ENCODE data around the gene PDE4D. TPM values are rescaled to one million over a fixed set of nuclear protein-coding genes. Genes with fewer than 3 reads are reported as not detected.

PDE4D gene
- total RNA-seq, 1 experiment from 2014 or later, result 6.5 TPM

DNA sequence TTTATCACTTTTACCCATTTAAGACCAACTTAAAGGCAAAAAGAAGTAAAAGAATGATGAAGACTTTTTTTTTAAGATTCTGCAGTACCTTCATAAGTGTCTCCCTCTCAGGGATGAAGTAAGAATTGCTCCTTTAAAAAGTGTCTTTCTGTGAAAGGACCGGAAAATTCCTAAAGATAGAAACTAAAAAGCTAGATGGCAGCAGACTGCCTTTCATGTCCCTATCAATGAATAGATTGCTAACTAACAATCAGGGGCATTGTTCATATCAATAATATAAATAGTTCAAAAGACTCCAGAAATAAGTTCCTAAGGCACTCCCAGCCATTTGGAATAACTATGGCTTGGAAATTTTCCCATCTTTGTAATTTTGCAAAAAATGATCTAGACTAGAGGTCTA, 558.0 kb downstream of the PDE4D start:
- no peak overlapping the region for H3K27ac ChIP-seq (ENCODE audit: low read depth, low read length, poor library complexity, severe bottlenecking)
- TF ChIP-seq EZH2 (IDR thresholded peaks at IDR 0.05; ENCODE audit: borderline replicate concordance, low read depth, low read length, poor library complexity, severe bottlenecking), result no peak
- no peak for TF ChIP-seq CTCF (conservative IDR thresholded peaks at IDR 0.05; ENCODE audit: low read depth, low read length)
- no TSS peak for BruUV-seq (replicated peaks)
- POLR2A ChIA-PET (ENCODE audit: low non-redundant PET), result no interaction called here
- H3K4me3 ChIP-seq (ENCODE audit: low read depth, low read length, poor library complexity, severe bottlenecking), result no peak overlapping the region
- no peaks in the 10 kb centered on the region for H3K27me3 ChIP-seq (replicated peaks; ENCODE audit: insufficient read depth, low read depth, low read length, poor library complexity)
- no peaks in the 10 kb centered on the region for H3K36me3 ChIP-seq (ENCODE audit: insufficient read depth, low read length, poor library complexity, severe bottlenecking)
- H3K9me3 ChIP-seq (ENCODE audit: low read depth, low read length, poor library complexity, severe bottlenecking), result no peaks in the 10 kb centered on the region
- intact Hi-C loops (cut with micrococcal nuclease; ENCODE audit: unreplicated experiment), result no loop called here
- DNase-seq (ENCODE audit: low spot score), result no peak
- H3K4me1 ChIP-seq (ENCODE audit: insufficient read depth, low read length, poor library complexity, severe bottlenecking), result no peaks in the 10 kb centered on the region
- CTCF ChIA-PET, result no interaction called here

DNA sequence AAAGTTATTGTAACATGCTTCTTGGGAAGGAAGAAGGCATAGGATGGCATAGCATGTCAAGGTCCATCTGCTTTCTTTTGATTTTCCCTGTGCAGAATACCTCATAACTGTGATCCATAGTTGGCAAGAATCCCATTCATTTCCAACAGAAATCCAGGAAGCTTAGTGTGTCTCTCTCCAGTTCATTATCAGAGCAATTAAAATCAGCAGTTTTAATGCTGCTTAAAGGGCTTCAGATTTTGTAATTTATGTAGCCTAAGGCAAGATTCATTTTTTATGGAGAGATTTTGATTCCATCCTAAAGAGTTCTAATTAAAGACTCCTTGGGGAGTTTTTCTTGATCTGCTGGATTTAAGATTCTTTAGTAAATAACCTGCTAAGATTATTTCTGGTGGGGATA, 560.1 kb downstream of the PDE4D start:
- ChIA-PET CTCF (no interaction called here), POLR2A (ENCODE audit: low non-redundant PET) (no interaction called here)
- H3K4me3 ChIP-seq (ENCODE audit: low read depth, low read length, poor library complexity, severe bottlenecking), result no peak overlapping the region
- intact Hi-C loops (cut with micrococcal nuclease; ENCODE audit: unreplicated experiment), result no loop called here
- no peaks in the 10 kb centered on the region for H3K9me3 ChIP-seq (ENCODE audit: low read depth, low read length, poor library complexity, severe bottlenecking)
- no peaks in the 10 kb centered on the region for H3K36me3 ChIP-seq (ENCODE audit: insufficient read depth, low read length, poor library complexity, severe bottlenecking)
- no peaks in the 10 kb centered on the region for H3K27me3 ChIP-seq (replicated peaks; ENCODE audit: insufficient read depth, low read depth, low read length, poor library complexity)
- no peak for DNase-seq (ENCODE audit: low spot score)
- H3K27ac ChIP-seq (ENCODE audit: low read depth, low read length, poor library complexity, severe bottlenecking), result no peak overlapping the region
- no peaks in the 10 kb centered on the region for H3K4me1 ChIP-seq (ENCODE audit: insufficient read depth, low read length, poor library complexity, severe bottlenecking)
- no TSS peak for BruUV-seq (replicated peaks)
- no peak for TF ChIP-seq EZH2 (IDR thresholded peaks at IDR 0.05; ENCODE audit: borderline replicate concordance, low read depth, low read length, poor library complexity, severe bottlenecking)
- no peak for TF ChIP-seq CTCF (conservative IDR thresholded peaks at IDR 0.05; ENCODE audit: low read depth, low read length)

GRCh38 chr5:59332236-59332973, 561.1 kb downstream of the PDE4D start:
- Histone ChIP-seq H3K36me3 (ENCODE audit: insufficient read depth, low read length, poor library complexity, severe bottlenecking) (no peaks in the 10 kb centered on the region), H3K4me1 (ENCODE audit: insufficient read depth, low read length, poor library complexity, severe bottlenecking) (no peaks in the 10 kb centered on the region), H3K9me3 (ENCODE audit: low read depth, low read length, poor library complexity, severe bottlenecking) (no peaks in the 10 kb centered on the region), H3K27me3 (replicated peaks; ENCODE audit: insufficient read depth, low read depth, low read length, poor library complexity) (no peaks in the 10 kb centered on the region), H3K4me3 (ENCODE audit: low read depth, low read length, poor library complexity, severe bottlenecking) (no peak overlapping the region), H3K27ac (ENCODE audit: low read depth, low read length, poor library complexity, severe bottlenecking) (no peak overlapping the region)
- intact Hi-C loops (cut with micrococcal nuclease; ENCODE audit: unreplicated experiment), result no loop called here
- ChIA-PET POLR2A (ENCODE audit: low non-redundant PET) (no interaction called here), CTCF (no interaction called here)
- TF ChIP-seq EZH2 (IDR thresholded peaks at IDR 0.05; ENCODE audit: borderline replicate concordance, low read depth, low read length, poor library complexity, severe bottlenecking), result no peak
- no peak for TF ChIP-seq CTCF (conservative IDR thresholded peaks at IDR 0.05; ENCODE audit: low read depth, low read length)
- BruUV-seq (replicated peaks), result no TSS peak
- no peak for DNase-seq (ENCODE audit: low spot score)
